ENCODE data around the gene DHCR7.

DNA sequence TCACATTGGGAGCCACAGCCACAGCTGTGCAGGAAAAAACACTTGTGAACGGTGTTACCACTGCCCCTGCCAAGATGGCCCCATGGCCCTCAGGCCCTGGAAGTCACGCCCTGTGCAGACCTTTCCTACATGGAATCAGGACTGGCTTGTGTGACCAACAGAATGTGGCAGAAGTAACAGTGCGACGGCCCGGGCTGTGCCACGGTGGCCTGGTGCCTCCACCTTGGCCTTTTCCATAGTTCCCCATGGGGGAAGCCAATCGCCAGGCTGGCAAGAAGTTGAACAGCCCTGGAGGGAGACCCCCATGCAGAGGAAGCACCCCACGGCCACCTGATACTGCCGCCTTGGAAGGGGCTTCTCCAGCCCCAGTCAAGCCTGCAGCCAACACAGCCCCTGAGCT lies 48.0 kb downstream of the DHCR7 start:
- no peak for TF ChIP-seq CTCF (conservative IDR thresholded peaks at IDR 0.05; ENCODE audit: low read depth in 2 of 2)
- no peak for TF ChIP-seq EZH2 (IDR thresholded peaks at IDR 0.05; ENCODE audit: low read depth, unreplicated experiment)
- TF ChIP-seq CREB1 (CRISPR knock-in tag; IDR thresholded peaks at IDR 0.05; ENCODE audit: low read depth), result no peak
- TF ChIP-seq REST (IDR thresholded peaks at IDR 0.05; ENCODE audit: unreplicated experiment), result no peak
- TF ChIP-seq JUNB (IDR thresholded peaks at IDR 0.05; ENCODE audit: unreplicated experiment), result no peak
- TF ChIP-seq POLR2AphosphoS5 (IDR thresholded peaks at IDR 0.05; ENCODE audit: low read depth), result no peak
- no peak for TF ChIP-seq EZH2phosphoT487 (IDR thresholded peaks at IDR 0.05; ENCODE audit: unreplicated experiment)
- TF ChIP-seq STAT1 (IDR thresholded peaks at IDR 0.05; ENCODE audit: unreplicated experiment), result no peak
- TF ChIP-seq, protein P1, sequence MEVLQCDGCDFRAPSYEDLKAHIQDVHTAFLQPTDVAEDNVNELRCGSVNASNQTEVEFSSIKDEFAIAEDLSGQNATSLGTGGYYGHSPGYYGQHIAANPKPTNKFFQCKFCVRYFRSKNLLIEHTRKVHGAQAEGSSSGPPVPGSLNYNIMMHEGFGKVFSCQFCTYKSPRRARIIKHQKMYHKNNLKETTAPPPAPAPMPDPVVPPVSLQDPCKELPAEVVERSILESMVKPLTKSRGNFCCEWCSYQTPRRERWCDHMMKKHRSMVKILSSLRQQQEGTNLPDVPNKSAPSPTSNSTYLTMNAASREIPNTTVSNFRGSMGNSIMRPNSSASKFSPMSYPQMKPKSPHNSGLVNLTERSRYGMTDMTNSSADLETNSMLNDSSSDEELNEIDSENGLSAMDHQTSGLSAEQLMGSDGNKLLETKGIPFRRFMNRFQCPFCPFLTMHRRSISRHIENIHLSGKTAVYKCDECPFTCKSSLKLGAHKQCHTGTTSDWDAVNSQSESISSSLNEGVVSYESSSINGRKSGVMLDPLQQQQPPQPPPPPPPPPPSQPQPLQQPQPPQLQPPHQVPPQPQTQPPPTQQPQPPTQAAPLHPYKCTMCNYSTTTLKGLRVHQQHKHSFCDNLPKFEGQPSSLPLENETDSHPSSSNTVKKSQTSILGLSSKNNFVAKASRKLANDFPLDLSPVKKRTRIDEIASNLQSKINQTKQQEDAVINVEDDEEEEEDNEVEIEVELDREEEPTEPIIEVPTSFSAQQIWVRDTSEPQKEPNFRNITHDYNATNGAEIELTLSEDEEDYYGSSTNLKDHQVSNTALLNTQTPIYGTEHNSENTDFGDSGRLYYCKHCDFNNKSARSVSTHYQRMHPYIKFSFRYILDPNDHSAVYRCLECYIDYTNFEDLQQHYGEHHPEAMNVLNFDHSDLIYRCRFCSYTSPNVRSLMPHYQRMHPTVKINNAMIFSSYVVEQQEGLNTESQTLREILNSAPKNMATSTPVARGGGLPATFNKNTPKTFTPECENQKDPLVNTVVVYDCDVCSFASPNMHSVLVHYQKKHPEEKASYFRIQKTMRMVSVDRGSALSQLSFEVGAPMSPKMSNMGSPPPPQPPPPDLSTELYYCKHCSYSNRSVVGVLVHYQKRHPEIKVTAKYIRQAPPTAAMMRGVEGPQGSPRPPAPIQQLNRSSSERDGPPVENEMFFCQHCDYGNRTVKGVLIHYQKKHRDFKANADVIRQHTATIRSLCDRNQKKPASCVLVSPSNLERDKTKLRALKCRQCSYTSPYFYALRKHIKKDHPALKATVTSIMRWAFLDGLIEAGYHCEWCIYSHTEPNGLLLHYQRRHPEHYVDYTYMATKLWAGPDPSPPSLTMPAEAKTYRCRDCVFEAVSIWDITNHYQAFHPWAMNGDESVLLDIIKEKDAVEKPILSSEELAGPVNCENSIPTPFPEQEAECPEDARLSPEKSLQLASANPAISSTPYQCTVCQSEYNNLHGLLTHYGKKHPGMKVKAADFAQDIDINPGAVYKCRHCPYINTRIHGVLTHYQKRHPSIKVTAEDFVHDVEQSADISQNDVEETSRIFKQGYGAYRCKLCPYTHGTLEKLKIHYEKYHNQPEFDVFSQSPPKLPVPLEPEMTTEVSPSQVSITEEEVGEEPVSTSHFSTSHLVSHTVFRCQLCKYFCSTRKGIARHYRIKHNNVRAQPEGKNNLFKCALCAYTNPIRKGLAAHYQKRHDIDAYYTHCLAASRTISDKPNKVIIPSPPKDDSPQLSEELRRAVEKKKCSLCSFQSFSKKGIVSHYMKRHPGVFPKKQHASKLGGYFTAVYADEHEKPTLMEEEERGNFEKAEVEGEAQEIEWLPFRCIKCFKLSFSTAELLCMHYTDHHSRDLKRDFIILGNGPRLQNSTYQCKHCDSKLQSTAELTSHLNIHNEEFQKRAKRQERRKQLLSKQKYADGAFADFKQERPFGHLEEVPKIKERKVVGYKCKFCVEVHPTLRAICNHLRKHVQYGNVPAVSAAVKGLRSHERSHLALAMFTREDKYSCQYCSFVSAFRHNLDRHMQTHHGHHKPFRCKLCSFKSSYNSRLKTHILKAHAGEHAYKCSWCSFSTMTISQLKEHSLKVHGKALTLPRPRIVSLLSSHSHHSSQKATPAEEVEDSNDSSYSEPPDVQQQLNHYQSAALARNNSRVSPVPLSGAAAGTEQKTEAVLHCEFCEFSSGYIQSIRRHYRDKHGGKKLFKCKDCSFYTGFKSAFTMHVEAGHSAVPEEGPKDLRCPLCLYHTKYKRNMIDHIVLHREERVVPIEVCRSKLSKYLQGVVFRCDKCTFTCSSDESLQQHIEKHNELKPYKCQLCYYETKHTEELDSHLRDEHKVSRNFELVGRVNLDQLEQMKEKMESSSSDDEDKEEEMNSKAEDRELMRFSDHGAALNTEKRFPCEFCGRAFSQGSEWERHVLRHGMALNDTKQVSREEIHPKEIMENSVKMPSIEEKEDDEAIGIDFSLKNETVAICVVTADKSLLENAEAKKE (CRISPR knock-in tag; IDR thresholded peaks at IDR 0.05), result no peak
- TF ChIP-seq ETS1 (IDR thresholded peaks at IDR 0.05), result no peak
- no peak for TF ChIP-seq ZNF114 (CRISPR knock-in tag; IDR thresholded peaks at IDR 0.05)
- TF ChIP-seq NANOG (IDR thresholded peaks at IDR 0.05; ENCODE audit: borderline replicate concordance), result no peak
- no peak for TF ChIP-seq ZNF331 (CRISPR knock-in tag; IDR thresholded peaks at IDR 0.05; ENCODE audit: low read depth)

All from GM23338 (cell line).